ENCODE data around the gene TMEM229B. TPM values are rescaled to one million over a fixed set of nuclear protein-coding genes. Genes with fewer than 3 reads are reported as not detected.

The TMEM229B gene
- total and polyA plus RNA-seq, 4 donors, result 0.40 to 2.0 (median 1.6) TPM

GRCh38 chr14:67483579-67484285, 4.8 kb downstream of the TMEM229B start:
- no peak overlapping the region for H3K27ac ChIP-seq (ENCODE audit: low read depth in 1 of 2, low read length in 2 of 2)
- no peak overlapping the region for H3K4me3 ChIP-seq (ENCODE audit: low read depth in 1 of 3, low read length in 3 of 3)
- H3K27me3 ChIP-seq (ENCODE audit: control insufficient read depth in 4 of 4, insufficient read depth in 4 of 4, low read length in 3 of 4), result no peaks in the 10 kb centered on the region
- H3K4me1 ChIP-seq (ENCODE audit: control insufficient read depth in 4 of 4, insufficient read depth in 4 of 4, low read length in 3 of 4), result peaks cover 0 to 7% (median 0%) of the 10 kb centered on the region in 4 donors
- H3K36me3 ChIP-seq (ENCODE audit: control insufficient read depth in 4 of 4, insufficient read depth in 3 of 4, low read depth in 1 of 4, low read length in 3 of 4), result no peaks in the 10 kb centered on the region
- TF ChIP-seq FOXA2 (IDR thresholded peaks at IDR 0.05) (no peak), ZBTB33 (IDR thresholded peaks at IDR 0.05) (no peak), NR2F2 (IDR thresholded peaks at IDR 0.05) (no peak), RAD21 (IDR thresholded peaks at IDR 0.05) (no peak), CTCF (IDR thresholded peaks at IDR 0.05; ENCODE audit: low read depth, low read length, missing input control) (no peak), HNF4A (conservative IDR thresholded peaks at IDR 0.05) (peak in 1 of 2 donors; percentile 8)
- WGBS, result 92% methylated on average over 8 of the region's 8 CpGs
- H3K9me3 ChIP-seq (ENCODE audit: control insufficient read depth in 4 of 4, low read length in 3 of 4), result no peaks in the 10 kb centered on the region
- DNase-seq (ENCODE audit: low spot score), result no peak
- no peak overlapping the region for H3K9ac ChIP-seq (ENCODE audit: low read depth in 1 of 2, low read length in 2 of 2)

GRCh38 chr14:67482231-67483164, 6.0 kb downstream of the TMEM229B start:
- WGBS, result 91% methylated on average over 8 of the region's 8 CpGs
- no peaks in the 10 kb centered on the region for H3K36me3 ChIP-seq (ENCODE audit: control insufficient read depth in 4 of 4, insufficient read depth in 3 of 4, low read depth in 1 of 4, low read length in 3 of 4)
- H3K9ac ChIP-seq (ENCODE audit: low read depth in 1 of 2, low read length in 2 of 2), result no peak overlapping the region

GRCh38 chr14:67480011-67480410, 8.5 kb downstream of the TMEM229B start:
- H3K4me1 ChIP-seq (ENCODE audit: control insufficient read depth in 4 of 4, insufficient read depth in 4 of 4, low read length in 3 of 4), result peaks cover 0 to 4% (median 0%) of the 10 kb centered on the region in 4 donors
- no peaks in the 10 kb centered on the region for H3K36me3 ChIP-seq (ENCODE audit: control insufficient read depth in 4 of 4, insufficient read depth in 3 of 4, low read depth in 1 of 4, low read length in 3 of 4)
- H3K4me3 ChIP-seq (ENCODE audit: low read depth in 1 of 3, low read length in 3 of 3), result no peak overlapping the region
- no peak overlapping the region for H3K9ac ChIP-seq (ENCODE audit: low read depth in 1 of 2, low read length in 2 of 2)
- H3K9me3 ChIP-seq (ENCODE audit: control insufficient read depth in 4 of 4, low read length in 3 of 4), result no peaks in the 10 kb centered on the region
- no peak overlapping the region for H3K27ac ChIP-seq (ENCODE audit: low read depth in 1 of 2, low read length in 2 of 2)
- no peak for DNase-seq (ENCODE audit: low spot score)
- TF ChIP-seq ATF3 (IDR thresholded peaks at IDR 0.05) (no peak), CTCF (IDR thresholded peaks at IDR 0.05; ENCODE audit: low read depth, low read length, missing input control) (no peak), REST (IDR thresholded peaks at IDR 0.05) (no peak), HNF4A (conservative IDR thresholded peaks at IDR 0.05) (no peak), FOXA1 (IDR thresholded peaks at IDR 0.05) (no peak), RXRA (IDR thresholded peaks at IDR 0.05) (no peak), TAF1 (conservative IDR thresholded peaks at IDR 0.05) (no peak)
- WGBS, result 79% methylated on average over 9 of the region's 9 CpGs
- H3K27me3 ChIP-seq (ENCODE audit: control insufficient read depth in 4 of 4, insufficient read depth in 4 of 4, low read length in 3 of 4), result no peaks in the 10 kb centered on the region

More at GRCh38 chr14:67482231-67483164, 6.0 kb downstream of the TMEM229B start:
- DNase-seq (ENCODE audit: low spot score), result no peak
- Histone ChIP-seq H3K27me3 (ENCODE audit: control insufficient read depth in 4 of 4, insufficient read depth in 4 of 4, low read length in 3 of 4) (no peaks in the 10 kb centered on the region), H3K4me3 (ENCODE audit: low read depth in 1 of 3, low read length in 3 of 3) (no peak overlapping the region), H3K9me3 (ENCODE audit: control insufficient read depth in 4 of 4, low read length in 3 of 4) (no peaks in the 10 kb centered on the region), H3K27ac (ENCODE audit: low read depth in 1 of 2, low read length in 2 of 2) (no peak overlapping the region), H3K4me1 (ENCODE audit: control insufficient read depth in 4 of 4, insufficient read depth in 4 of 4, low read length in 3 of 4) (peaks cover 0 to 7% (median 0%) of the 10 kb centered on the region in 4 donors)
- no peak for TF ChIP-seq YY1 (IDR thresholded peaks at IDR 0.05)
- no peak for TF ChIP-seq JUND (IDR thresholded peaks at IDR 0.05)
- TF ChIP-seq EGR1 (IDR thresholded peaks at IDR 0.05; ENCODE audit: low read depth in 2 of 2), result no peak
- no peak for TF ChIP-seq NR2F2 (IDR thresholded peaks at IDR 0.05)

Measured in liver (tissue), 9 donors.